Measurements from ENCODE around the gene GNPTG.

The GNPTG gene

DNA sequence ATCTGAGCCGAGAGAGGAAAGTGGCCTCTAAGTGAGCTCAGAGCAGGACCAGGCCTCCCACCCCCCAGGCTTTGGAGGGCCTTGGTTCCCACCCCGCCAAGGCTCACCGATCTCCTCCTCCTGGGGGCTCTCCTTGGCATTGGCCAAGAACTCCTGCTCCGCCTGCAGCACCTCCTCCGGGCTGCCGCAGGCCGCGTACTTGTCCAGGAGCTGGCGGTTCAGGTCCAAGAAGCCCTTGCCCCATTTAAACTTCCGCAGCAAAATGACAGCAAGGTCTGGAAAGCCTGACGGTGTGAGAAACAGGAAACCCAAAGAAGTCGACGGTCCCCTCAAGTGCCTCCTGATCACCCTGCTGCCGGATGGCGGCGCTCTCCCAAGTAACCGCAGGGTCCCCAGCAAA is 1.8 kb upstream of the GNPTG start:
- TF ChIP-seq, protein P1, sequence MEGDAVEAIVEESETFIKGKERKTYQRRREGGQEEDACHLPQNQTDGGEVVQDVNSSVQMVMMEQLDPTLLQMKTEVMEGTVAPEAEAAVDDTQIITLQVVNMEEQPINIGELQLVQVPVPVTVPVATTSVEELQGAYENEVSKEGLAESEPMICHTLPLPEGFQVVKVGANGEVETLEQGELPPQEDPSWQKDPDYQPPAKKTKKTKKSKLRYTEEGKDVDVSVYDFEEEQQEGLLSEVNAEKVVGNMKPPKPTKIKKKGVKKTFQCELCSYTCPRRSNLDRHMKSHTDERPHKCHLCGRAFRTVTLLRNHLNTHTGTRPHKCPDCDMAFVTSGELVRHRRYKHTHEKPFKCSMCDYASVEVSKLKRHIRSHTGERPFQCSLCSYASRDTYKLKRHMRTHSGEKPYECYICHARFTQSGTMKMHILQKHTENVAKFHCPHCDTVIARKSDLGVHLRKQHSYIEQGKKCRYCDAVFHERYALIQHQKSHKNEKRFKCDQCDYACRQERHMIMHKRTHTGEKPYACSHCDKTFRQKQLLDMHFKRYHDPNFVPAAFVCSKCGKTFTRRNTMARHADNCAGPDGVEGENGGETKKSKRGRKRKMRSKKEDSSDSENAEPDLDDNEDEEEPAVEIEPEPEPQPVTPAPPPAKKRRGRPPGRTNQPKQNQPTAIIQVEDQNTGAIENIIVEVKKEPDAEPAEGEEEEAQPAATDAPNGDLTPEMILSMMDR (IDR thresholded peaks at IDR 0.05; ENCODE audit: poor library complexity, severe bottlenecking), result no peak
- Histone ChIP-seq H3K27ac (ENCODE audit: poor library complexity, severe bottlenecking) (no peak overlapping the region), H3K27me3 (ENCODE audit: insufficient read depth, poor library complexity, severe bottlenecking) (no peaks in the 10 kb centered on the region), H3K4me3 (ENCODE audit: severe bottlenecking) (no peak overlapping the region), H3K9me3 (ENCODE audit: severe bottlenecking) (no peaks in the 10 kb centered on the region), H3K36me3 (ENCODE audit: low read depth) (peaks cover 14% of the 10 kb centered on the region; the same call in 1 of the 2 replicates), H3K4me1 (ENCODE audit: insufficient read depth, poor library complexity, severe bottlenecking) (no peaks in the 10 kb centered on the region)
- DNase-seq (ENCODE audit: low spot score) (no peak), ATAC-seq (ENCODE audit: low read depth) (no peak)

DNA sequence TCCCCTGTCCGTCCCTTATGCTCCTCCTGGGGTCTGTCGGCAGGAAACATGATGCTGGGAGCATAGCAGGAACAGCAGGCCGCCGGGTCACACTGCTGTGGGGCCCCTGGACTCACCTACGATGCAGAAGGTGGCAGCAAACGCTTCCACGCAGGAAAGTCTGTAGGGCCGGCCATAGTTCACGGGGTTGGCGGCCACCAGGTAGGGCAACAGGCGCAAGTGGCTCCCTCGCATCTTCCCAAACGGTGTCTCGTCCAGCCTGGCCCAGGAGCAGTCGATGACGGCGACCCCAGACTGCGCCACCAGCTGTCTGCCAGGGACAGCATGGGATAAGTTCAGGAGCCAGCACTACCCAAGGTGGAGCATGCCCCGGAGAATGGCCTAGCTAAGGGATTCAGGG is 1.0 kb upstream of the GNPTG start:
- Histone ChIP-seq H3K4me3 (ENCODE audit: severe bottlenecking) (peak overlapping the region; percentile 82), H3K27me3 (ENCODE audit: insufficient read depth, poor library complexity, severe bottlenecking) (no peaks in the 10 kb centered on the region), H3K9me3 (ENCODE audit: severe bottlenecking) (no peaks in the 10 kb centered on the region), H3K27ac (ENCODE audit: poor library complexity, severe bottlenecking) (no peak overlapping the region), H3K36me3 (ENCODE audit: low read depth) (peaks cover 14% of the 10 kb centered on the region; the same call in 1 of the 2 replicates), H3K4me1 (ENCODE audit: insufficient read depth, poor library complexity, severe bottlenecking) (no peaks in the 10 kb centered on the region)
- TF ChIP-seq, protein P1 (IDR thresholded peaks at IDR 0.05; ENCODE audit: poor library complexity, severe bottlenecking), result no peak
- ATAC-seq (ENCODE audit: low read depth) (no peak), DNase-seq (ENCODE audit: low spot score) (no peak)

DNA sequence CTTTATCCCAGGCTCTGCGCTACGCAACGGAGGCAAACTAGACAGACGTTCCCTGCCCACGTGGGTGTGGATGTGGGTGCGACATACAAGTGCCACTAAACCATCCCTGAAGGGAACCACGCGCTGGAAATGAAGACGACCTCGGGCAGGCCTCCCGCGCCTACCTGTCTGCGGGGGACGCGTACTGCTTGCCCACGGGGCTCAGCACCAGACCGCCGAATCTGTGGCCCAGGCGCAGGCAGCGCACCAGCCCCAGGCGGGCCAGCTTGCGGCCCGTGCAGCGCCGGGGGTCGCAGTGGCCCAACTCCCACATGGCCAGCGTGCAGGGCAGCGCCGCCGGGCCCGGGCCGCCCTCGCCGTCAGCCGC is 533 bp upstream of the GNPTG start:
- TF ChIP-seq, protein P1 (IDR thresholded peaks at IDR 0.05; ENCODE audit: poor library complexity, severe bottlenecking), result no peak
- Histone ChIP-seq H3K27me3 (ENCODE audit: insufficient read depth, poor library complexity, severe bottlenecking) (no peaks in the 10 kb centered on the region), H3K4me3 (ENCODE audit: severe bottlenecking) (peak overlapping the region; percentile 82), H3K27ac (ENCODE audit: poor library complexity, severe bottlenecking) (no peak overlapping the region), H3K9me3 (ENCODE audit: severe bottlenecking) (no peaks in the 10 kb centered on the region), H3K4me1 (ENCODE audit: insufficient read depth, poor library complexity, severe bottlenecking) (no peaks in the 10 kb centered on the region), H3K36me3 (ENCODE audit: low read depth) (peaks cover 14% of the 10 kb centered on the region; the same call in 1 of the 2 replicates)
- DNase-seq (ENCODE audit: low spot score) (no peak), ATAC-seq (ENCODE audit: low read depth) (0 out of 3 replicates have a peak, but pooled peaks have one; percentile 3)

DNA sequence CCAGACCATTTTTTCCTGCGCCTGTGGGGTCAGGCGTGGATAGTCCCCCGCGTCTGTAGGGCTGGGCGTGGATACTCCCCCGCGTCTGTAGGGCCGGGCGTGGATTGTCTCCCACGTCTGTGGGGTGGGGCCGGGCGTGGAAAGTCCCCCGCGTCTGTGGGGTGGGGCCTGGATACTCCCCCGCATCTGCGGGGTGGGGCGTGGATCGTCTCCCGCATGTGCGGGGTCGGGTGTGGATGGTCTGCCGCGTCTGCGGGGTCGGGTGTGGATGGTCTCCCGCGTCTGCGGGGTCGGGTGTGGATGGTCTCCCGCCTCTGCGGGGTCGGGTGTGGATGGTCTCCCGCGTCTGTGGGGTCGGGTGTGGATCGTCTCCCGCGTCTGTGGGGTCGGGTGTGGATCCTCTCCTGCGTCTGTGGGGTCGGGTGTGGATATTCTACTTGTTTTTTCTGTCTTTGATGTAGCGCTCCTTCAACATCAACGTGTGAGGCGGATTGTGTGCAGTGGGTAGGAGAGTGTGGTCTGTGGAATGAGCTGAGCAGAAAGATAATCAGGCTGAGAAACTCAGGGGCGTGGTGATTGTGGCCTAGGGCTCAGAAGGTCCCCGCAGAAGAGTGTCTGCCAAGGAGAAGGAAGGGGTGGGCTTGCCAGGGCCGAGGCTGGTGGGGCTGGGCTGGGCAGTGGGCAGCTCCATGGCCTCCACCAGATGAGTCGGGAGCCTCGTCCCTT is 3.2 kb downstream of the GNPTG start:
- H3K27me3 ChIP-seq (ENCODE audit: insufficient read depth, poor library complexity, severe bottlenecking), result no peaks in the 10 kb centered on the region
- ATAC-seq (ENCODE audit: low read depth) (no peak), DNase-seq (ENCODE audit: low spot score) (no peak)
- H3K36me3 ChIP-seq (ENCODE audit: low read depth), result peaks cover 8% of the 10 kb centered on the region; the same call in 1 of the 2 replicates
- no peaks in the 10 kb centered on the region for H3K4me1 ChIP-seq (ENCODE audit: insufficient read depth, poor library complexity, severe bottlenecking)
- TF ChIP-seq, protein P1 (IDR thresholded peaks at IDR 0.05; ENCODE audit: poor library complexity, severe bottlenecking), result no peak
- H3K9me3 ChIP-seq (ENCODE audit: severe bottlenecking), result no peaks in the 10 kb centered on the region
- H3K4me3 ChIP-seq (ENCODE audit: severe bottlenecking), result no peak overlapping the region
- no peak overlapping the region for H3K27ac ChIP-seq (ENCODE audit: poor library complexity, severe bottlenecking)

DNA sequence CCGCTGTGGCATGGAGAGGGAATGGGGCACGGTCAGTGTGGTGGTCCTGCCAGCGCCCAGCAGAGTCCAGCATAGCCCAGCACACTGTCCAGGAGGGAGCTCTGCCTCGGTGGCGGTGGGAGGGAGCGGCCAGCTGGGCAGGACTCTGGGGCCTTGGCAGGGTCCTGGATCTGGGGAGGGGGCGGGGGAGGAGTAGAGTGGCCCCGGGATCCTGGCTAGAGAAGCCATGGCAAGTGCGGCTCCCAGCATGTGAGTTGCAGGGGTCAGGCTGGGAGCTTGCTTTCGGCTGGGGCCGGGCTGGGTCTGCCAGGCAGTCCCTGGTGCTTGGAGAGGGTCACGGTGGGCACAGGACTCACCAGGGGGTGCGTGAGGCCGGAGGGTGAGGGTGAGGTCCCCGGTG is 3.9 kb downstream of the GNPTG start:
- Histone ChIP-seq H3K9me3 (ENCODE audit: severe bottlenecking) (no peaks in the 10 kb centered on the region), H3K4me1 (ENCODE audit: insufficient read depth, poor library complexity, severe bottlenecking) (no peaks in the 10 kb centered on the region), H3K27ac (ENCODE audit: poor library complexity, severe bottlenecking) (no peak overlapping the region), H3K27me3 (ENCODE audit: insufficient read depth, poor library complexity, severe bottlenecking) (no peaks in the 10 kb centered on the region), H3K4me3 (ENCODE audit: severe bottlenecking) (no peak overlapping the region), H3K36me3 (ENCODE audit: low read depth) (peaks cover 2% of the 10 kb centered on the region; the same call in 1 of the 2 replicates)
- TF ChIP-seq, protein P1 (IDR thresholded peaks at IDR 0.05; ENCODE audit: poor library complexity, severe bottlenecking), result no peak
- ATAC-seq (ENCODE audit: low read depth), result no peak
- no peak for DNase-seq (ENCODE audit: low spot score)

All from RWPE2 (cell line).